ENCODE data around the gene TMEM168.

DNA sequence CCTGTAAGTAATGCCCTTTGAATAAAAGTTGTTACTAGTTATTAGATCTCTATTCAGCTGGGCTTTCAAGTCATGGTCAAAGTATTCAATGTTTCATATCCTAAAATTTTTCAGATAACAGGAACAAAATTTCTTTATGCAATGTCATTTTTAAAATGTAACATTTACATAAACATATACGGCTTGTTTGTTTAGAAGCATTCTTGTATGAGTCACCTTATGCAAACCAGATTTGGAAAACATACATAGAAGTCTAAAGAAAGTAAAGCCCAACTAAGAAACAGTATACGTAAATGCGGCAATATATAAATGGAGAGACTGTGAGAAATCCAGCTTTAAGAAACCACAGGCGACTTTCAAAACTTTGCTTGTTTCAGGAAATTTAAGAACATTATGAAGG, 10.5 kb downstream of the TMEM168 start:
- TF ChIP-seq, protein P1, sequence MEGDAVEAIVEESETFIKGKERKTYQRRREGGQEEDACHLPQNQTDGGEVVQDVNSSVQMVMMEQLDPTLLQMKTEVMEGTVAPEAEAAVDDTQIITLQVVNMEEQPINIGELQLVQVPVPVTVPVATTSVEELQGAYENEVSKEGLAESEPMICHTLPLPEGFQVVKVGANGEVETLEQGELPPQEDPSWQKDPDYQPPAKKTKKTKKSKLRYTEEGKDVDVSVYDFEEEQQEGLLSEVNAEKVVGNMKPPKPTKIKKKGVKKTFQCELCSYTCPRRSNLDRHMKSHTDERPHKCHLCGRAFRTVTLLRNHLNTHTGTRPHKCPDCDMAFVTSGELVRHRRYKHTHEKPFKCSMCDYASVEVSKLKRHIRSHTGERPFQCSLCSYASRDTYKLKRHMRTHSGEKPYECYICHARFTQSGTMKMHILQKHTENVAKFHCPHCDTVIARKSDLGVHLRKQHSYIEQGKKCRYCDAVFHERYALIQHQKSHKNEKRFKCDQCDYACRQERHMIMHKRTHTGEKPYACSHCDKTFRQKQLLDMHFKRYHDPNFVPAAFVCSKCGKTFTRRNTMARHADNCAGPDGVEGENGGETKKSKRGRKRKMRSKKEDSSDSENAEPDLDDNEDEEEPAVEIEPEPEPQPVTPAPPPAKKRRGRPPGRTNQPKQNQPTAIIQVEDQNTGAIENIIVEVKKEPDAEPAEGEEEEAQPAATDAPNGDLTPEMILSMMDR (IDR thresholded peaks at IDR 0.05) = no peak
- TF ChIP-seq ZFX (IDR thresholded peaks at IDR 0.05; ENCODE audit: borderline replicate concordance) = no peak

Data from 22Rv1 (cell line).